ENCODE results near the gene PLCB2. TPM values are rescaled to one million over a fixed set of nuclear protein-coding genes. Genes with fewer than 3 reads are reported as not detected.

PLCB2 gene
- total RNA-seq, 1 donor from 2014 or later, result 9.8 TPM

DNA sequence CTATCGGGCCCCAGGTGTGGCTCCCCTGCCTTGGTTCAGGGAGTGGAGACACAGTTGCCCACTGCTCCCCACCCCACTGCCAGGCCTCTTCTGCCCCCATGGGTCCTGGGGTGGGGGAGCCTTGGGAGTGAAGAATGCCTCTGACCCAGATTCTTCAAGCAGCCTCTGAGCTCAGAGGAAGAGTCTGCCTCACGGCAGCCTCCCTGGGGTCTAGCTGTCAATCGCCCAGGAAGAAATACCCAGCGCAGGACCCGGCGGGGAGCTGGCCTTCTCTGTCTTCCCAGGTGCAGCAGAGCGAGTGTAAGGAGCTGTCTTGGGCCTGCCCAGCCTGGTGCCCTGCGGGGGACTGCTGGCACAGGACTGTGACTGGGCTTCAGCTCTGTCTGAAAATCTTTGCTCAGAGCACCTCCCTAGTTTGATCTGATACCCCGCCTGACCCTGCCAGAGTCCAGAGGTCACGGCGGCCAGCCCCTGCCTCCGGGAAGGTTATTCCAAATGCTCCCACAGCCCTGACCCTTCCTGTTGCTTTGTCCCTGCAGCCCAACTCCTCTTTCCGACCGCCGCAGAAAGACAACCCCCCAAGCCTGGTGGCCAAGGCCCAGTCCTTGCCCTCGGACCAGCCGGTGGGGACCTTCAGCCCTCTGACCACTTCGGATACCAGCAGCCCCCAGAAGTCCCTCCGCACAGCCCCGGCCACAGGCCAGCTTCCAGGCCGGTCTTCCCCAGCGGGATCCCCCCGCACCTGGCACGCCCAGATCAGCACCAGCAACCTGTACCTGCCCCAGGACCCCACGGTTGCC, 35.9 kb downstream of the PLCB2 start:
- no peaks in the 10 kb centered on the region for H3K4me1 Mint-ChIP-seq
- no peak for DNase-seq (ENCODE audit: low spot score in 2 of 2, unreplicated experiment in 2 of 2)
- no peak for TF ChIP-seq CTCF (IDR thresholded peaks at IDR 0.05; ENCODE audit: unreplicated experiment)
- H3K9me3 Mint-ChIP-seq, result no peaks in the 10 kb centered on the region
- H3K36me3 Mint-ChIP-seq, result no peaks in the 10 kb centered on the region
- no peak overlapping the region for H3K27ac Mint-ChIP-seq
- no peak overlapping the region for H3K4me3 Mint-ChIP-seq
- no peaks in the 10 kb centered on the region for H3K27me3 Mint-ChIP-seq (ENCODE audit: low read depth)

- Mint-ChIP-seq H3K9me3 (no peaks in the 10 kb centered on the region), H3K36me3 (no peaks in the 10 kb centered on the region), H3K27me3 (ENCODE audit: low read depth) (no peaks in the 10 kb centered on the region), H3K27ac (no peak overlapping the region), H3K4me1 (peaks cover 3% of the 10 kb centered on the region), H3K4me3 (no peak overlapping the region)
- TF ChIP-seq CTCF (IDR thresholded peaks at IDR 0.05; ENCODE audit: unreplicated experiment), result no peak
- no peak for DNase-seq (ENCODE audit: low spot score in 2 of 2, unreplicated experiment in 2 of 2)
Observed at GRCh38 chr15:40270246-40270995, 37.3 kb downstream of the PLCB2 start.

DNA sequence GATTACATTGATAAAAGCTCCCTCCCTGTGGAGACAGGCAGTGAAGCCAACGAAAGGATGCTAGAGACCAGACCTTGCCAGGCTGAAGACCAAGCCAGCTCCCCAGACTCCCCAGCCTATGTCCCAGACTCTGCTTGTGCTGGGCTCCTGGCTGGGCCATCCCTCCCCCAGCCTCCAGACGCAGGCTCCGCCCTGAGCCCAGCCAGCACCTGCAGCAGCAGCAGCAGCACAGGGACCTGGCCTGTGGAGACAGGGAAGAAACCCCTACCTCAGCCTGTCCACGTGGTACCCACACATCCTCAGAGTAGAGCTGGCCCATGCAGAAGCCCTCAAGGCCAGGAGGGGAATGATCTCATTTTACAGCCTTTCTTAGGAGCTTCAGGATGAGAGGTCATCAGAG, 38.1 kb downstream of the PLCB2 start:
- H3K4me1 Mint-ChIP-seq, result peaks cover 6% of the 10 kb centered on the region
- H3K9me3 Mint-ChIP-seq, result no peaks in the 10 kb centered on the region
- H3K27me3 Mint-ChIP-seq (ENCODE audit: low read depth), result no peaks in the 10 kb centered on the region
- no peak for DNase-seq (ENCODE audit: low spot score in 2 of 2, unreplicated experiment in 2 of 2)
- no peaks in the 10 kb centered on the region for H3K36me3 Mint-ChIP-seq
- no peak overlapping the region for H3K27ac Mint-ChIP-seq
- H3K4me3 Mint-ChIP-seq, result no peak overlapping the region
- TF ChIP-seq CTCF (IDR thresholded peaks at IDR 0.05; ENCODE audit: unreplicated experiment), result no peak

- H3K9me3 Mint-ChIP-seq, result no peaks in the 10 kb centered on the region
- H3K36me3 Mint-ChIP-seq, result no peaks in the 10 kb centered on the region
- H3K27me3 Mint-ChIP-seq (ENCODE audit: low read depth), result no peaks in the 10 kb centered on the region
- no peak for DNase-seq (ENCODE audit: low spot score in 2 of 2, unreplicated experiment in 2 of 2)
- H3K27ac Mint-ChIP-seq, result no peak overlapping the region
- H3K4me1 Mint-ChIP-seq, result peaks cover 11% of the 10 kb centered on the region
- TF ChIP-seq CTCF (IDR thresholded peaks at IDR 0.05; ENCODE audit: unreplicated experiment), result no peak
- no peak overlapping the region for H3K4me3 Mint-ChIP-seq
Observed at GRCh38 chr15:40267670-40268069, 40.1 kb downstream of the PLCB2 start.

- Mint-ChIP-seq H3K27me3 (ENCODE audit: low read depth) (no peaks in the 10 kb centered on the region), H3K4me3 (no peak overlapping the region), H3K4me1 (peaks cover 11% of the 10 kb centered on the region), H3K9me3 (no peaks in the 10 kb centered on the region), H3K36me3 (no peaks in the 10 kb centered on the region), H3K27ac (no peak overlapping the region)
- no peak for TF ChIP-seq CTCF (IDR thresholded peaks at IDR 0.05; ENCODE audit: unreplicated experiment)
- DNase-seq (ENCODE audit: low spot score in 2 of 2, unreplicated experiment in 2 of 2), result no peak
Observed at GRCh38 chr15:40266828-40267304, 40.9 kb downstream of the PLCB2 start.

Measured in mesothelial cell of epicardium (in vitro differentiated cells).